NB4 (cell line): ENCODE data around the gene BOC.

Experiments
- POLR2A ChIP-seq: IDR thresholded peaks from 2 replicates; pipeline ENCODE4 v1.6.1; 2011; ENCODE audit warnings: mild to moderate bottlenecking; ENCODE audit not compliant: insufficient read length; ENCODE audit errors: extremely low read depth
- TF ChIP-seq, protein P1 (sequence below): IDR thresholded peaks from 2 replicates; pipeline ENCODE4 v1.6.1; 2011; ENCODE audit warnings: low read depth, low read length

DNA sequence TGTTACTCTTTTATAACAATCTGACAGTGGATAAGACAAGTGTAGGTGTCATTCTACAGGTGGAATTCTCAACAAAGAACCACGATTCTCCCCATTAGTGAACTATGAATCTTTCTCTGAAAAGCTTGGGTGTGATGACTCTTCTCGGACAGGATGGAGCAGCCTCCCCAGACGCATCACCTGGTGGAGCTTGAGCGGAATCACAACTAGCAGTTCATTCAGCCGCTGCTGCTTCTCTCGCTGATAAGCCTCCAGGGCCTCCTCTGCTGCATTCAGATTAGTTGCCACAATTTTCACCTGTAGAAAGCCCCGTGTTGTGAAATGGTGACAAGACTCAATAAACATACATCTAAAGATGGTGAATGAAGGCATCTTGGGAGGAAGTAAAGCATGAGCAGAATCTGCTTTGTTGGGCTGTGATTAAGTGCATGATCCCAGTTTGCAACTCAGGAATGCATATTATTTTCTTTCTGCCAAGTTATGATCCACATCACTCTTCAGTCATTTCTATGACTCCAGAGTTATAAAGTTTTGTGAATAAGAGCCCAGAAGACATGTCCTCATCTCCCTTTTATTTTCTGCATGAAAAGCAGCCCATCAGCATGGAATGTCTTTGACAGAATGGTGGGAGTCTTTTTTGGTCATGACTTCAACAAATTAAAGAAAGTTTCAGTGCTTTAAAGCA, 93.6 kb downstream of the BOC start:
- no peak for TF ChIP-seq POLR2A
- TF ChIP-seq, protein P1, sequence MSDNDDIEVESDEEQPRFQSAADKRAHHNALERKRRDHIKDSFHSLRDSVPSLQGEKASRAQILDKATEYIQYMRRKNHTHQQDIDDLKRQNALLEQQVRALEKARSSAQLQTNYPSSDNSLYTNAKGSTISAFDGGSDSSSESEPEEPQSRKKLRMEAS, result no peak
